ENCODE data around the gene ZNF723. TPM values are rescaled to one million over a fixed set of nuclear protein-coding genes. Genes with fewer than 3 reads are reported as not detected.

ZNF723 gene
- total RNA-seq = not detected in 2 replicates

DNA sequence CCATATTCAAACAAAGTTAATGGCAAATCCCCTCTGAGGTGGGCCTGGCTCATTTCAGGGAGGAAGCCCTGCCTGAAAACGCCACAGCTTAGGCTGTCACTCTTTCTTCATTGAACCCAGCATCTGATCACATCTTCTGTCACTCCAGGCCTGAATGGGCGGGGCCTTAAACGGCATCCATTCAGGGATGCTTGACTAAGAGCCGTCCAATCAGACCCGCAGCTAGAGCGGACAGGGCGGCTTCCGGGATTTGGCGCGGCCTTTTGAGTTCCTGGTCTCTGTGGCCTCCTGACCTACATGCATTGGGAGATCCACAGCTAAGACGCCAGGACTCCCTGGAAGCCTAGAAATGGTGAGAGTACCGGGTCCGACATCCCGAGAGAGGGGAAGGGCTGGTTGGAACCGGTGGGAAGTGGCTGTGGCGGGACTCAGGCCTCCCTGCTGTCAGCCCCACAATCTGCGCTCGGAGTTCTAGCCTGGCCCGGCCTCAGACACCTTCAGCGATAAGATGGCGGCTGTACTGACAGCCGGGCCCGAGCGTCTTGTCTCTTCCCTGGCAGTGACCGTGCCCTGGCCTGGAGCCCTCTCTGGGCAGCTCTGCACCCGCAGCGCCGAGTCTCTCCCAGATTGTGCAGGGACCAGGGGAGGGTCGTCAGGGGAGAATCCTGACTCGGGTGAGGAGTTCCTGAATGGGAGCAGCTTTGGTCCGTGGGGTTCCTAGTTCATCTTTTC is at the start of gene ZNF723:
Gene ZNF723, plus strand, starts transcription at position 261 of the 732 bp plus-strand sequence. Its CDS starts 89 bp downstream, at position 350.

DNA sequence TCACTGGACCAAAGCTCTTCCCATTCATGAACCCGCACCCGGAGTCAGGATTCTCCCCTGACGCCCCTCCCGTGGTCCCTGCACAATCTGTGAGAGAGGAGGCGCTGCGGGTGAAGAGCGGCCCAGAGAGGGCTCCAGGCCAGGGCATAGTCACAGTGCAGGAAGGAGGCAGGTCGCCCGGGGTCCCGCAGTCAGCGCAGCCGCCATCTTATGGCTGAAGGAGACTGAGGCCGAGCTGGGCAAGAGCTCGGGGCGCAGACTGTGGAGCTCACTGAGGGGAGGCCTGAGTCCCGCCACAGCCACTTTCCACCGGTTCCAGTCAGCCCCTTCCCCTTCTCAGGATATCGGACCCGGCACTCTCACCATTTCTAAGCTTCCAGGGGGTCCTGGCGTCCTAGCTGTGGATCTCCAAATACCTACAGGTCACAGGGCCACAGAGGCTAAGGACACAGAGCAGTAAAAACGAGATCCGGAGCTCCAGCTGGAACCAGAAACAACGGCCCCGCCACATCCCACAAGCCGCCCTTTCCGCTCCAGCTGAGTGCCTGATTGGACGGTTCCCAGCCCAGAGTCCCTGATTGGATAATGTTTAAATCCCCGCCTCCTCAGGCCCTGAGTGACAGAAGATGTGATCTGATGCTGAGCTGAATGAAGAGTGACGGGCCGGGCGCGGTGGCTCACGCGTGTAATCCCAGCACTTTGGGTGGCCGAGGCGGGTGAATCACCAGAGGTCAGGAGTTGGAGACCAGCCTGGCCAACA is 48.3 kb upstream of the ZNF723 start, which contains the start of gene ZNF99:
Gene ZNF99, minus strand, starts transcription at position 501 of the 760 bp plus-strand sequence. Its CDS starts 135 bp downstream, at position 366.

Other genes starting within 250 kb of the ZNF723 start
- gene ZNF492, start 198.0 kb upstream of the ZNF723 start, total RNA-seq = under 0.01 and 0.60 TPM in 2 replicates
- not detected in 2 replicates for gene ZNF99, start 48.1 kb upstream of the ZNF723 start, total RNA-seq
- 0.18 TPM in 1 of 2 replicates, not detected in the other for gene ZNF728, start 170.9 kb downstream of the ZNF723 start, total RNA-seq